Limb (tissue), 2 donors: ENCODE results near the gene SLC10A3.

ENCODE experiments used
- DNase-seq, 2 donors: peaks; one replicate each; pipeline ENCODE4 v3.0.0-alpha.2; 2016; ENCODE audit errors: extremely low spot score in 2 of 2

The SLC10A3 gene, protein sequence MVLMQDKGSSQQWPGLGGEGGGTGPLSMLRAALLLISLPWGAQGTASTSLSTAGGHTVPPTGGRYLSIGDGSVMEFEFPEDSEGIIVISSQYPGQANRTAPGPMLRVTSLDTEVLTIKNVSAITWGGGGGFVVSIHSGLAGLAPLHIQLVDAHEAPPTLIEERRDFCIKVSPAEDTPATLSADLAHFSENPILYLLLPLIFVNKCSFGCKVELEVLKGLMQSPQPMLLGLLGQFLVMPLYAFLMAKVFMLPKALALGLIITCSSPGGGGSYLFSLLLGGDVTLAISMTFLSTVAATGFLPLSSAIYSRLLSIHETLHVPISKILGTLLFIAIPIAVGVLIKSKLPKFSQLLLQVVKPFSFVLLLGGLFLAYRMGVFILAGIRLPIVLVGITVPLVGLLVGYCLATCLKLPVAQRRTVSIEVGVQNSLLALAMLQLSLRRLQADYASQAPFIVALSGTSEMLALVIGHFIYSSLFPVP

GRCh38 chrX:154490414-154491083 lies at the start of gene SLC10A3:
TSS of gene SLC10A3 (minus strand) at chrX:154490629. CDS start at chrX:154488940, 1,689 bp downstream.
- DNase-seq: peak; percentile 80 to 92

DNA sequence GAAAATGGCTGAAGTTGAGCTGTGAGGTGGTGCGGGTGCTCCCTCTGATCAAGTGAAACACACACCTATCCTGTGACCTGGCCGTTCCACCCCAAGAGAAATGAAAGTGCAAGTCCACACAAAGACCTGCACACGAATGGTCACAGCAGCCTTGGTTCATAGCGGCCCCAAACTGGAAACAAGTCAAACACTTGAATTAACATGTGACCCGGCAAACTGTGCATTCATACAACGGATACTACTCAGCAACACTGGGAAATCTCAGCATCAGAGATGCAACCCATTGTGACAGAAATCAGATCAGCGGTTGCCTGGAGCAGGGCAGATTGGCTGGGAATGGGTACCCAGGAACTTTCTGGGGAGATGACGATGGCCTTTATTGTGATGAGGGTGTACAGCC lies 48.6 kb upstream of the SLC10A3 start:
- DNase-seq: no peak

DNA sequence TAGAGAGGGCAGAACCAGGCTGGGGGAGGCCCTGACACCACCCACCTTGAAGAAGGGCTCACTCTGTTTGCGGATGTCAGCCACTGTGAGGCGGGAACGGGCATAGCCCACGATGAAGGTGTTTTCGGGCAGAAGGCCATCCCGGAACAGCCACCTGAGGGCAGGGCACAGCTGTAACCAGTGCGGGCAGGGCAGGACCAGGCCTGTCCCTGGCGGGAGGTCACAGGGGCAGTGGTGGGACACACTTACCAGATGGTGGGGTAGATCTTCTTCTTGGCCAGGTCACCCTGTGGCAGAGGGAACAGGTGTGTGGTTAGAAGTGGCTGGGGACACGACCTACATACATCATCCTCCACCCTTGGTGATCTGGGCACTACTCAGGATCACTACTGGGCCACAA lies 45.5 kb upstream of the SLC10A3 start:
- no peak for DNase-seq

DNA sequence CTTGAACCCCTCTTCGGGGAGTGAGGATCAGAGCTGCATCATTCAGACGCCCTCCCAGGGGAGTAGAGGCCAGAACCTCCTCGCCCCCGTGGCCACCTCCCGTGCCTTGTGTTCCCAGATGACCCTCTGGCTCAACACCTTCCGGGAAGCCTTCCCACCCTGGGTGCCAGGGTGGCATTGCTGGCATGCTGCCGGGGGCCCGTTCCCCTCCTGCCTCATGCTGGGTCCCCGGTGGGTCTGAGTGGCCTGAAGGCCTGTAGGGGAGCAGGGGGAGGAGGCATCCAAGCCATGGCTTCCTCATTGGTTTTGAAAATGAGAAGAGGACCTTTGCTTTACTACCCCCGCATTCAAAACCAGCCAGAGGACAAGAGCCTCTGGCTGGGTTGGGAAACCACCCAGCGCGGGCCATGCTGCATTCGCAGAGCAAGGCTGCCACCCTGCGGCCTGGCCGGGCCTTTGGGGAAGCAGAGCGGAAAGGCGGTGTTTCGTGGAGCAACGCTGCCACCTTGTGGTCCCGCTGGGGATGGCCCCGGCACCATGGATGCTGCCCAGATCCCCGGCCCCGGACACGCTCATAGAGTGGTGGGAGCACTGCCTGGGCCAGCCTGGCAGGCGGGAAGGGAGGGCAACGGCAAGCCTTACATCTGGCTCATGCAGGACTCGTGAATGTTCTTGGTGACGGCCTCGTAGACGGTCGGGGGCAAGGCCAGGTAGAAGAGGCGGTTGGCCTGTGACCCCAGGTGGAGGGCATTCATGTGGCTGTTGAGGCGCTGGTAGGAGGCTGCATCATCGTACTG lies 44.3 kb upstream of the SLC10A3 start:
- peak; percentile 72 to 90 for DNase-seq

DNA sequence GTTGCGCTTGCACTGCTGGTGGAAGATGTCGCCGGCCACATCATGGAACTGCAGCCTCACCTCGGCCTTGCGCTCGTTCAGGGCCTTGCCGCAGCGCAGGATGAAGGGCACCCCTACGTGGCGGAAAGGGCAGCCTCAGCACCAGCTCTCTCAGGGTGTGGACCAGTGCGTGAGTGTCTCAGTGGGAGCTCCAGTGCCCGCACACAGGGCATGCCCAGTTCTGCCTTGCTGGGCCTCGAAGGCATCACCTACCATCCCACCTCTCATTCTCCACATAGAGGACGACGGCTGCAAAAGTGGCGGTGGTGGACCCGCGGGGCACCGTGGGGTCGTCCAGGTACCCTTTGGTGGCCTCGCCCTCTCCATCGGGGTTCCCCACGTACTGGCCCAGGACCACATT lies 42.3 kb upstream of the SLC10A3 start:
- DNase-seq: no peak

GRCh38 chrX:154531626-154532025 lies 41.2 kb upstream of the SLC10A3 start:
- no peak for DNase-seq

GRCh38 chrX:154530286-154530685 lies 39.9 kb upstream of the SLC10A3 start:
- DNase-seq: no peak

DNA sequence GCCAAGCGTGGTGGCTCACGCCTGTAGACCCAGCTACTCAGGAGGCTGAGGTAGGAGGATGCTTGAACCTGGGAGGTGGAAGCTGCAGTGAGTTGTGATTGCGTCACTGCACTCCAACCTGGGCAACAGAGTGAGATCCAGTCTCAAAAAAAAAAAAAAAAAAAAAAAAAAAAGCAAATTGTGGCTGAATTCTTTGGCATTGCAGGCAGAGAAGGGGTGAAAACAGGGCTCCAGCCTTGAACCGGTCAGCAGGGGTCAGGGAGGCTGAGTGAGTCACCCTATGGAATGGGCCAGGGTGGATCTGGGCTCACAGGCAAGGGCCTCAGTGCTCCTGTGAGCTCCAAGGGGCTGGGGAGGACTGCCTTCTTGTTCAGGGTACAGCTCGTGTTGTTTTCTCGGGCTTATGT lies 38.8 kb upstream of the SLC10A3 start:
- no peak for DNase-seq

DNA sequence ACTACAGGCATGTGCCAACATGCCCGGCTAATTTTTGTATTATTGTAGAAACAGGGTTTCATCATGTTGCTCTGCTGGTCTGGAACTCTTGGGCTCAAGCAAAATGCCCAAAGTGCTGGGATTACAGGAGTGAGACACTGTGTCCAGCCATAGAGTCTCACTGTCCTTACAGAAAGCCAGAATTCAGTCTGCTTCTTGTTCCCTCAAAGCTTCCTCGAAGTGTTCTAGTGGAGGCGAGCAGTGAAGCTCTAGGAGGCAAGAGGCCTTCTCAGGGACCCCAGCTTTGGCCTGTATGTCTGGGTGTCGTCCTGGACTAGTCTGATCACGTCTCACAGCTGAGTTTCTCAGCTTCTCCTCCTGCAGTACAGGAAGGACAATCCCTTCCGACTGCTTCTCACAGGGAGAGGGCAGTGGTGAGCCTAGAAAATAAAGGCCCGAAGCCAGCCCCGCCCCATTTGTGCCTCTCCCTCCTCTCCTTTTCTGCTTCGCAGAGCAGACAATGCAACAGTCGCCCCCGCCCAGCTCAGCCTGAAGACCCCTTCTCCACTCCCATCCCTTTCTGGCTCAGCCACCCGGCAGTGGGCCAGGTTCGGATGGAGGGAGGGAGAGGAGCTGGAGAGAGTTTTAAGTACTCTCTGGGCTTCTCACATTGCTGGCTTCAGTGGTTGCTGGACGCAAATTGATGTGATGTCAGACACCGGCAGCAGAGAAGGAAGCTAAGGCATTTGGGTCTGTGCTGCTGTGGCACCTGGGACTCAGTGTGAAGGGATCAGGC lies 36.7 kb upstream of the SLC10A3 start:
- peak; percentile 81 to 88 for DNase-seq

DNA sequence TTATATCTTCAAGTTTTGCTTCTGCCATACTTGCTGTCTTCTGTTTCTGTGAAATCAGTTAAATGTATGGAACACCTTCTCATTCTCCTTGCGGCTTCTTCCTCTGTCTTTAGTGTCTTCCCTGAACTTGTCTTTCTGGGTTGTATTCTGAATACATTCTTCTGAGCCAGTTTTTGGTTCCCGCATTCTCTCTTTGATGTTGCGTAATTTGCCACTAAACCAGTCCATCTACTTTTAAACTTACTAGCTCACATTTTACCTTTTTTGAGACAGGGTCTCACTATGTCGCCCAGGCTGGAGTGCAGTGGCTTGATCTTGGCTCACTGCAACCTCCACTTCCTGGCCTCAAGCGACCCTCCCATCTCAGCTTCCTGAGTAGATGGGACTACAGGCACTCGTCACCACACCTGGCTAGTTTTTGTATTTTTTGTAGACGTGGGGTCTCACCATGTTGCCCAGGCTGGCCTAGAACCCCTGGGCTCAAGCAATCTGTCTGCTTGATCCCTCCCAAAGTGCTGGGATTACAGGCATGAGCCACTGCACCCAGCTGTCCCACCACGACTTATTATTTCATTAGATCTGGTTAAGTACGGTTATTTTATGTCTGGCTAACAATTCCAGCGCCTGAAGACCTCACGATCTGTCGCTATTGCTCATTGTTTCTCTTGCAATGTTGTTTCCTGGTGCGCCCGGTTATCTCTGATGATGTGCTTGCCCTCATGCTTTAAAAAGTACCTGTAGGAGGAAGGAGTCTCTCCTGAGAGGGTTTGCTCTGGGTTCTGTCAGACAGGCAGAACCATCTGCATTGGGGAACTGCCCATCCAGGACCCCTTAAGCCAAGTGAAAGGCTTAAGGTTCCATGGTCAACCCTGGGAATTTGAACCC lies 35.4 kb upstream of the SLC10A3 start:
- DNase-seq: no peak

DNA sequence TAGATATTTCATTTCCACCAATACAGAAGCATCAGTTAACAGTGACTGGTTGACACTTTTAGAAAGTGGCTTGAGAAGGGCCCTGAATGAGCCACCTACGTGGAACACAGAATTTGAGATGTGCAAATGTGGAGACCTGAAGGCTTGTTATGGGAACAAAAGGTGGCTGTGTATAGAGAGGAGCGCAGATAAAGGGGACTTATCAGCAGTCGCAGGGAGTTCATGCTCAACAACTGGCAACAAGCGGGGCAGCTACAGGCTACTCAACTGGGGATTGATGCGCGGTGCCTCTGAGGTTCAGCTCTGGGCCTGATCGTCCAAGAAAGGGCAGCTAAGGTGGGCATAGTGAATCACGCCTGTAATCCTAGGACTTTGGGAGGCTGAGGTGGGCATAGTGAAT lies 29.0 kb upstream of the SLC10A3 start:
- DNase-seq: no peak

GRCh38 chrX:154517101-154517781 lies 26.8 kb upstream of the SLC10A3 start:
- DNase-seq: no peak

DNA sequence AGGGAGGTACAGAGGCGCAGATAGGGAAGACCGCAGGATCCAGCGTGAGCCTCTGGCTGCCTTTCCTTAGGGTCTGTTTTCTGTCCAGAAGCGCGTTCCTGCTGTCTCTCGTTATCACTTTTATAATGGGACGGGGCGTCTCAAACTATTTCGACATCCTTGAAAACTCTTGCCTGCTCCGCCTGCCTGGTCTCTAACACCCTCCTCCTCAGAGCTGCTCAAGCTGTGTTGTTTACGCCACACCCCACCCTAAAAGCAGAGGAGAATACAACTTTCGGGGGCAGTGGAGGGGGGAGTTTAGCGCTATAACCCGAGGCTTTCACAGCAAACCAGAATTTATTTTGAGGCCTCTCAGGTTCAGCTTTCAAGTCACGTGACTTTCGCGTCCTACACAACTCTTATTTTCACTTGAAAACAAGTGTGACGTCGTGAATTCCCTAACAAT lies 26.2 kb upstream of the SLC10A3 start:
- peak; percentile 51 to 56 for DNase-seq

- DNase-seq: peak; percentile 89 to 96
Measured at GRCh38 chrX:154515966-154516655, 25.7 kb upstream of the SLC10A3 start, which contains the start of gene FAM3A. TSS of gene FAM3A (minus strand) at chrX:154516232. CDS start at chrX:154515772, 460 bp downstream.

DNA sequence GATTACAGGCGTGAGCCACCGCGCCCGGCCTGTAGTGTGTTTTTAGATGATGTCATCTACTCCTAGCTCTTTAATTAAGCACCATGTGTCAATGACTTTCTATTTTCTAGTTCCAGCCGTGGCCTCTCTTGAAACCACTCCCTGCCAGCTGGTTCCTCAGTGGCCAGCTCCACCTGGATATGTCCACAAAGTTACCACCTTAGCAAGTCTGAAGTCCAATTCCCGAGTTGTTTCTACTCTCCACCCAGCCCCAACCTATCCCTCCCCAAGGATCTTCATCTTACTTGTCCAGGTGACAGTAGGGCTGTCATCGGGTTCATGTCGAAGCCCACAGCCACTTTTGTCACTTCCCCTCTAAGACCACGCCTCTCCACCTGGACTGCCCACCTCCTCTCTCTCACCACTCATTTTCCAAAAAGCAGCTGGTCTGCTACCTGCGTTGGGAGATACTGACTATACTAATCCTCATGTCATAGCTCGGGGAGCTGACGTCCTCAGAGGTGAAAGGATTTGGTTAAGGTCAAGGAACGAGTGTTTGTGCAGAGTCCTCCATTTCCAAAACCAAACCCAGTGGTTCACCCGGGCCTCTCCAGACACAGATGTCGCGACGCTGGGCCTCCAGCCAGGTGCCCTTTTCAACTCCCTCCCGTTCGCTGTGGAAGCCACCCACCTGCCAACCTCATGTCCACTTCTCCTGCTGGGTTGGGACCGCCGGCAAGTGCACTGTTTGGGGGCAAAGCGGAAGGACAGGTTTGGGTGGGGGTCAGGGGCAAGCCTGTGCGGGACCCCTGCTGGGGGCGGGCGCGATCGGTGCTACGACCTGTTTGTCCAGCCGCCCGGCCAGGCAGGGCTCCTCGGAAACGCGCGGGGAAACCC lies 24.9 kb upstream of the SLC10A3 start:
- DNase-seq: no peak

DNA sequence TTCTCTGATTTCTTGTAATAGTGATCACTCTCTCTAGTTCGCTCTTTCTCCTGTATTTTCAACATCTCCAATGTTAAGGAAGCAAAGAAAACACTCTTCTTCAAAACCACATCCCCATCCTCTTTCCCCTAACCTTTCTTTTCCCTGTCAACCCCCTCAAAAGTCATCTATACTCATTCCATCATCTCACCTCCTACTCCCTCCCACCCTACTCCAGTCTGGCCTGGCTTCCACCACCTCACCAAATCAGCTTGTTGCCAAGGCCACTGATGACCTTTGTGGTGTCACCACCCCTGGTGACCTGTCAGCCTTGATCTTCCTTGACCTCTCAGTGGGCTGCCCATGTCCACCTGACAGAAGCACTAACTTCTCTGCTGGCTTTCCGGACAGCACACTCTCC lies 23.3 kb upstream of the SLC10A3 start:
- no peak for DNase-seq

DNA sequence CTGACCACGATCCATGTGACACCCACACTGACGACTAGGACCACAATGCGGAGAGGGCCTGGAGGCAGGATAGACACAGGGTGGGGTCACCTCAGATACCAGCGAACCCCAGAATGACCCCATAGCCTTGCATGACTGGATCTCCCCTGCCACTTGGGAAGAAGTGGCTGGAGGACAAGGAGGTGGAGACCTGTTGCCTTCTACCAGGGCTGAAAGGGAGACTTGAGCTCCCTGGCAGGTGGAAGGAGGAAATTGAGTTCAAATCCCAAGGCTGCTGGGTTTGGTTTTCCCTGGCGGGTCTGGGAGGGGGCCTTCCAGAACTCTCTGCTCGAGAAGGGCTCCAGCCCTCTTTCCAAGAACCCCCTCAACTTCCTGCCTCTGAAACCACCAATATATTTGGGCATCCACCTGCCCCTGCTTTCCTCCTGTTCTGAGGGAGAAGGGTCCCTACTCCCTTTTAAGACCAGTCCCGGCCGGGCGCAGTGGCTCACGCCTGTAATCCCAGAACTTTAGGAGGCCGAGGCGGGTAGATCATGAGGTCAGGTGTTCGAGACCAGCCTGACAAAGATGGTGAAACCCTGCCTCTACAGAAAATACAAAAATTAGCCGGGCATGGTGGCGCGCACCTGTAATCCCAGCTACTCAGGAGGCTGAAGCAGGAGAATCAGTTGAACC lies 22.6 kb upstream of the SLC10A3 start:
- no peak for DNase-seq
